ENCODE measurements around the gene PMEL.

PMEL gene

DNA sequence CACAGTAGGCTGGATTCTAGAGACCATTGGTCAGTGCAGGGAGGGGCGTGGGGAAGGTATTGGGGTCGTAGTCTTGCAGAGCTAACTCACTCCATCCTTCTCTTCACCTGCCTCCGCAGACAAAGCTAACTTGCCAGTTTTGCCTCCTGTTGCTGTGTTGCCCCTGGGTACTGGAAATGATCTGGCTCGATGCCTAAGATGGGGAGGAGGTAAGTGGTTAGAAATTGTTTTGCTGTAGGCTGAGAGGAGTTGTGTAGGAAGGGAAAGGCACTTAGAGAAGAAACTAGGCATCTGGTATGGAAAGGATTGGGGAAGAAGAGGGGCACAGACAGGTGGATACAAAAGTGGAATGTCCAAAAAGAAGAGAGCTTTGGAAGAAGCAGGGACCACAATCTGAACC lies 23.8 kb downstream of the PMEL start:
- TF ChIP-seq, protein P1, sequence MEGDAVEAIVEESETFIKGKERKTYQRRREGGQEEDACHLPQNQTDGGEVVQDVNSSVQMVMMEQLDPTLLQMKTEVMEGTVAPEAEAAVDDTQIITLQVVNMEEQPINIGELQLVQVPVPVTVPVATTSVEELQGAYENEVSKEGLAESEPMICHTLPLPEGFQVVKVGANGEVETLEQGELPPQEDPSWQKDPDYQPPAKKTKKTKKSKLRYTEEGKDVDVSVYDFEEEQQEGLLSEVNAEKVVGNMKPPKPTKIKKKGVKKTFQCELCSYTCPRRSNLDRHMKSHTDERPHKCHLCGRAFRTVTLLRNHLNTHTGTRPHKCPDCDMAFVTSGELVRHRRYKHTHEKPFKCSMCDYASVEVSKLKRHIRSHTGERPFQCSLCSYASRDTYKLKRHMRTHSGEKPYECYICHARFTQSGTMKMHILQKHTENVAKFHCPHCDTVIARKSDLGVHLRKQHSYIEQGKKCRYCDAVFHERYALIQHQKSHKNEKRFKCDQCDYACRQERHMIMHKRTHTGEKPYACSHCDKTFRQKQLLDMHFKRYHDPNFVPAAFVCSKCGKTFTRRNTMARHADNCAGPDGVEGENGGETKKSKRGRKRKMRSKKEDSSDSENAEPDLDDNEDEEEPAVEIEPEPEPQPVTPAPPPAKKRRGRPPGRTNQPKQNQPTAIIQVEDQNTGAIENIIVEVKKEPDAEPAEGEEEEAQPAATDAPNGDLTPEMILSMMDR (IDR thresholded peaks at IDR 0.05; ENCODE audit: low read depth, low read length, missing control alignments) = no peak
- no peak overlapping the region for H3K4me3 ChIP-seq (ENCODE audit: low read depth, low read length)

DNA sequence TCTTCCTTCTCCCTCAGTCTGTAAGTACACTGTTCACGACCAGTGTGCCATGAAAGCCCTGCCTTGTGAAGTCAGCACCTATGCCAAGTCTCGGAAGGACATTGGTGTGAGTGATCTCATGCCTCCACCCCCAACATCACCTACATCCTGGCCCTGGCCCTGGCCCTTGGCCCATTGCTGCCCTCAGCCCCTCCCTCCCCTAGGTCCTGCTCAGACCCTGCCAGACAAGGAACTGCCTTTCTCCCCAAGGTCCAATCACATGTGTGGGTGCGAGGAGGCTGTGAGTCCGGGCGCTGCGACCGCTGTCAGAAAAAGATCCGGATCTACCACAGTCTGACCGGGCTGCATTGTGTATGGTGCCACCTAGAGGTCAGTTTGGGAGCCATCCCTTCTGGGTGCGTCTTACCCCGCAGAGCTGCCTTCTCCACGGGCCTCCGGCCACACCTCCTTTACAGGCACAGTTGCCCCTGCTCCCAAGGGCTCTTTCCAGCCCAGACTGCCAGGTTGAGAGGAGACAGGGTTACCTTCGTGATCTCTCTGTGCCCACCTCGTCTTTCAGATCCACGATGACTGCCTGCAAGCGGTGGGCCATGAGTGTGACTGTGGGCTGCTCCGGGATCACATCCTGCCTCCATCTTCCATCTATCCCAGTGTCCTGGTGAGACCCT lies 25.6 kb downstream of the PMEL start:
- H3K4me3 ChIP-seq (ENCODE audit: low read depth, low read length) = no peak overlapping the region

More for the DNA sequence above, 23.8 kb downstream of the PMEL start:
- DNase-seq (ENCODE audit: low read depth) = no peak

DNA sequence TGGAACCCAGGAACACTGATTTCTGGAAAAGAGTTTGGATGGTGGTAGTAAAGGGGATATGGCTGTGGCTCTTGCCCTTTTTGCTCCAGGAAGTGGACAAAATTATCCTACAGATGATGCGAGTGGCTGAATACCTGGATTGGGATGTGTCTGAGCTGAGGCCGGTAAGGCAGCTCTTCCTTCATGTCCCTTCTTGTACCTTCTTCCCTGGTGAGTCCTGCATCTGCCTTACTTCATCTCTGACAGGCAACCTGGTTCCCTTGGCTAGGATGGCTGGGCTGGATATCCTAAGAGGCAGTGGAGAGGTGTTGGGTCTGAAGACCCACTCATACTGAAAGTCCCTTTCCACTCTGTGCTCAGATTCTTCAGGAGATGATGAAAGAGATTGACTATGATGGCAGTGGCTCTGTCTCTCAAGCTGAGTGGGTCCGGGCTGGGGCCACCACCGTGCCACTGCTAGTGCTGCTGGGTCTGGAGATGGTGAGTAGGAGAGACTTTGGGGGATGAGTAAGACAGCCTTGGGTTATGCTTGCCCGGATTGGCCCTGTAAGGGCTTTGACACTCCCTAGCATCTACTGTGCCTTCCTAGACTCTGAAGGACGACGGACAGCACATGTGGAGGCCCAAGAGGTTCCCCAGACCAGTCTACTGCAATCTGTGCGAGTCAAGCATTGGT lies 26.9 kb downstream of the PMEL start:
- TF ChIP-seq, protein P1 (IDR thresholded peaks at IDR 0.05; ENCODE audit: low read depth, low read length, missing control alignments) = no peak
- no peak for DNase-seq (ENCODE audit: low read depth)

More for the DNA sequence above, 25.6 kb downstream of the PMEL start:
- TF ChIP-seq, protein P1 (IDR thresholded peaks at IDR 0.05; ENCODE audit: low read depth, low read length, missing control alignments) = peak; percentile 95
- peak; percentile 62 for DNase-seq (ENCODE audit: low read depth)

DNA sequence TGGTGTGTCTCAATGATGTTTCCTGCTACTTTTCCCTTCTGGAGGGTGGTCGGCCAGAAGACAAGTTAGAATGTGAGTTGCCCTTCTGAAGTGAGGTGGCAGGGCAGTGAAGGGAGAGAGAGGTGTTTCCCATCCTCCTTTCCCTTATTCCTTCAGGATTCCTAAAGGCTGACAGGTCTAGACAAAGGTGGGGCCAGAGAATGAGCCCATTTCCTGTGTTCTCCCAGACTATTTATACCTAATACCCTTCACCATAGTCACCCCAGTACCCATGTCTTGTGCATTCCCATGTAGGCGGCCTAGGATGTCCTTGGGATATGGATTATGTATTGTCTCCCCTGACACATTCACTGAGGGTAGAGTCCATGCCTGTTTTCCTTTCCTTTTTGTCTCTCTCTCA lies 27.9 kb downstream of the PMEL start:
- TF ChIP-seq, protein P1 (IDR thresholded peaks at IDR 0.05; ENCODE audit: low read depth, low read length, missing control alignments) = no peak
- no peak for DNase-seq (ENCODE audit: low read depth)
- H3K4me3 ChIP-seq (ENCODE audit: low read depth, low read length) = no peak overlapping the region

More for the DNA sequence above, 26.9 kb downstream of the PMEL start:
- no peak overlapping the region for H3K4me3 ChIP-seq (ENCODE audit: low read depth, low read length)

DNA sequence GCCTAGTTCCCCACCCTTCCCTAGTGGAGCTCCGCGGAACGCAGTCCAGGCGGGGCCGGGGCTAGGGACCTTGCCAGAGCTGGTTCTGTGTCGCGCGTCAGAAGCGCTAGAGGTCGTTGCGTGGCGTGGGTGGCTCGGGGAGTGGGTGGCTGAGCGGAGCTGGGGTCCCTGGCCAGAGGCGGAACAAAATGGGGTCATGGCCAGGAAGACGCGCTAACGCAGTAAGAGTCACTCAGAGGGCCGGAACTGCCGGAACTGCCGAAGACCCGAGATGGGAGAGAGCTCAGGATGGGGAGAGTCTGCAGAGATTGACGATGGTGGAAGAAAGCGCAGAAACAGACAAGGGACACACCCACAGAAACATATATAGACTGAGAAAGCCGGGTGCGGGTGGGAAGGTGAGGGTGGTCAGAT lies 30.1 kb downstream of the PMEL start:
- no peak for DNase-seq (ENCODE audit: low read depth)
- no peak overlapping the region for H3K4me3 ChIP-seq (ENCODE audit: low read depth, low read length)
- TF ChIP-seq, protein P1 (IDR thresholded peaks at IDR 0.05; ENCODE audit: low read depth, low read length, missing control alignments) = no peak

DNA sequence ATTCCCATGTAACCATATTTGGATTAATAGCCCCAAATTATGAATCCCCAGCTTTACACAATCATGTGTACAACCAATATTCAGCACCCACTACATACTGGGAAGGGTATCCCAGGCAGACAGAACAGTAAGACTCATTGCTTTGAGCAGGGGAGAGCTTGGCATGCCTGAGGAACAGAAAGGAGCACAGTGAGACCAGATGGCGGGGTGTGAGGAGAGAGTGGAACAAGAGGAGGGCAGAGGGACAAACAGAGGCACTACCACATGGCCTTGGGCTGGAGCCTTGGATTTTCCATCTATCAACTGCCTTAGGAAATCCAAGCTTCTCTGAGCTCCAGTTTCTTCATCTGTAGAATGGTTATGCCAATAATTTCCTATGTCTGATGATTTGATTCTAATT lies 31.1 kb downstream of the PMEL start:
- DNase-seq (ENCODE audit: low read depth) = no peak
- H3K4me3 ChIP-seq (ENCODE audit: low read depth, low read length) = no peak overlapping the region
- TF ChIP-seq, protein P1 (IDR thresholded peaks at IDR 0.05; ENCODE audit: low read depth, low read length, missing control alignments) = no peak
